ENCODE data around the gene EDC4.

EDC4 gene

DNA sequence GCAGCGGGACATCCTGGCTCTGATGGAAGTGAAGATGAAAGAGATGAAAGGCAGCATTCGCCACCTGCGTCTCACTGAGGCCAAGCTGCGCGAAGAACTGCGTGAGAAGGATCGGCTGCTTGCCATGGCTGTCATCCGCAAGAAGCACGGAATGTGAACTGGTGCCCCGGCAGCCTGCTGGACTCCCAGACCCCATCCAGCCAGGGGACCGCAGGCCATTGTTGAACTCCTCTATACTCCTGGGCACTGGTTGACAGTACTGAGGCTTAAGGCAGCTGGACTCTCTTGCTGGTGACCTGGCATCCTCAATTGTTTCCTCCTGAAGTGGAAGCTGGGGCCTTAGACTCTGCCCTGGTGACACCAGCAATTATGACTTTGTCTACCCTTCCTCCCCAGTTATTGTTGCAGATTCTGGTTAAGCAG, 29.5 kb upstream of the EDC4 start:
- DNase-seq (ENCODE audit: low spot score), result no peak
- H3K27ac ChIP-seq, result peak overlapping the region; percentile 97
- TF ChIP-seq CTCF (conservative IDR thresholded peaks at IDR 0.05; ENCODE audit: low read depth), result no peak
- CTCF ChIA-PET, result interaction anchor here (0.6 to 3.8 kb wide), 5 partner anchors 19 to 201 kb away, joined by 3 to 20 read pairs (median 3); no protein-coding TSS in a partner anchor
- POLR2A ChIA-PET (ENCODE audit: low non-redundant PET), result no interaction called here

- ChIA-PET POLR2A (ENCODE audit: low non-redundant PET) (interaction anchor here (0.6 kb wide), 1 partner anchor 20 kb away, joined by 3 read pairs; no protein-coding TSS in a partner anchor), CTCF (interaction anchor here (0.6 to 3.8 kb wide), 7 partner anchors 11 to 126 kb away, joined by 3 to 20 read pairs (median 4); no protein-coding TSS in a partner anchor)
- DNase-seq (ENCODE audit: low spot score), result peak; percentile 57
- no peak for TF ChIP-seq CTCF (conservative IDR thresholded peaks at IDR 0.05; ENCODE audit: low read depth)
- peak overlapping the region; percentile 96 for H3K27ac ChIP-seq
Observed at GRCh38 chr16:67844497-67844896, 28.4 kb upstream of the EDC4 start.

GRCh38 chr16:67845291-67846062, 27.4 kb upstream of the EDC4 start:
- peak overlapping the region; percentile 96 for H3K27ac ChIP-seq
- POLR2A ChIA-PET (ENCODE audit: low non-redundant PET), result interaction anchor here (0.6 to 1.7 kb wide), 2 partner anchors 10 to 19 kb away, joined by 3 to 5 read pairs; no protein-coding TSS in a partner anchor
- CTCF ChIA-PET, result interaction anchor here (0.6 to 3.8 kb wide), 8 partner anchors 12 to 484 kb away, joined by 3 to 20 read pairs (median 4); no protein-coding TSS in a partner anchor
- no peak for TF ChIP-seq CTCF (conservative IDR thresholded peaks at IDR 0.05; ENCODE audit: low read depth)
- DNase-seq (ENCODE audit: low spot score), result no peak

GRCh38 chr16:67846063-67846319, 26.9 kb upstream of the EDC4 start:
- DNase-seq (ENCODE audit: low spot score), result no peak
- TF ChIP-seq CTCF (conservative IDR thresholded peaks at IDR 0.05; ENCODE audit: low read depth), result no peak
- ChIA-PET POLR2A (ENCODE audit: low non-redundant PET) (interaction anchor here (1.7 kb wide), 1 partner anchor 10 kb away, joined by 5 read pairs; no protein-coding TSS in a partner anchor), CTCF (interaction anchor here (0.6 to 3.8 kb wide), 4 partner anchors 29 to 331 kb away, joined by 3 to 20 read pairs (median 3); no protein-coding TSS in a partner anchor)
- peak overlapping the region; percentile 96 for H3K27ac ChIP-seq

GRCh38 chr16:67846320-67847063, 26.4 kb upstream of the EDC4 start, which contains the start of gene NUTF2:
Gene NUTF2 (plus strand): TSS chr16:67846933. CDS start chr16:67865131, 18,198 bp downstream.
- peak within 1 kb of the TSS; percentile 96 for H3K27ac ChIP-seq
- DNase-seq (ENCODE audit: low spot score), result peak; percentile 92
- ChIA-PET POLR2A (ENCODE audit: low non-redundant PET) (interaction anchor here (0.5 to 1.7 kb wide), 3 partner anchors 11 to 25 kb away, joined by 3 to 5 read pairs (median 3); no protein-coding TSS in a partner anchor), CTCF (interaction anchor here (0.6 to 3.8 kb wide), 4 partner anchors 30 to 332 kb away, joined by 3 to 20 read pairs (median 3); no protein-coding TSS in a partner anchor)
- no peak for TF ChIP-seq CTCF (conservative IDR thresholded peaks at IDR 0.05; ENCODE audit: low read depth)

All from RWPE1 (cell line).